A549 (cell line): Measurements from ENCODE around the gene SP110.

Experiments used
- CTCF ChIP-seq: fragments of >200 bp; sonication (Bioruptor Twin); formaldehyde crosslinking; IDR thresholded peaks from 3 replicates; pipeline ENCODE4 v1.5.1; 2016
- HMGXB4 ChIP-seq: fragments of 250-450 bp; sonication (Bioruptor Pico); IDR thresholded peaks from 2 replicates; pipeline ENCODE4 v1.5.0; 2021; ENCODE audit warnings: mild to moderate bottlenecking, moderate library complexity, borderline replicate concordance
- JUNB ChIP-seq: fragments of >200 bp; sonication (Bioruptor Twin); formaldehyde crosslinking; IDR thresholded peaks from 2 replicates; pipeline ENCODE4 v1.6.1; 2016
- MAFK ChIP-seq: fragments of 450-650 bp; IDR thresholded peaks from 2 replicates; pipeline ENCODE4 v1.6.1; 2014; ENCODE audit not compliant: partially characterized antibody
- NR3C1 ChIP-seq: fragments of >200 bp; sonication (Bioruptor Twin); formaldehyde crosslinking; IDR thresholded peaks from 3 replicates; pipeline ENCODE4 v1.6.1; 2017
- POLR2A ChIP-seq: IDR thresholded peaks from 2 replicates; pipeline ENCODE4 v1.6.1; 2012; ENCODE audit warnings: mild to moderate bottlenecking, low read length
- REST ChIP-seq: fragments of 200-600 bp; sonication (generic); IDR thresholded peaks from 2 replicates; pipeline ENCODE4 v1.6.1; 2016; ENCODE audit warnings: antibody characterized with exemption, mild to moderate bottlenecking, moderate library complexity
- USF2 ChIP-seq: fragments of 450-650 bp; IDR thresholded peaks from 2 replicates; pipeline ENCODE4 v1.6.1; 2014; ENCODE audit warnings: antibody characterized with exemption

GRCh38 chr2:230224458-230224857 lies 4.7 kb upstream of the SP110 start:
- TF ChIP-seq CTCF (no peak), HMGXB4 (no peak), POLR2A (no peak), USF2 (no peak), JUNB (no peak), MAFK (no peak), NR3C1 (no peak), REST (no peak)
